ENCODE data around the gene DPP6. TPM values are rescaled to one million over a fixed set of nuclear protein-coding genes. Genes with fewer than 3 reads are reported as not detected.

Gene DPP6
- total RNA-seq, 4 donors from 2014 or later, result 1.8 to 33.7 (median 6.4) TPM

- Histone ChIP-seq H3K27ac (no peak overlapping the region), H3K4me1 (peaks cover 0 to 7% (median 0%) of the 10 kb centered on the region in 4 donors), H3K36me3 (no peaks in the 10 kb centered on the region), H3K4me3 (no peak overlapping the region), H3K9me3 (no peaks in the 10 kb centered on the region), H3K27me3 (no peaks in the 10 kb centered on the region)
- DNase-seq, result no peak
- in situ Hi-C loops (cut with MboI; ENCODE audit: low pct_ligation_motif_present in 1 of 4, low pct_unique_long_range_greater_than_20kb in 1 of 4, low sequenced_read_pairs in 3 of 4) (no loop called here), intact Hi-C loops (cut with DNase I; ENCODE audit: low total_unique reads) (no loop called here)
- TF ChIP-seq POLR2AphosphoS5 (IDR thresholded peaks at IDR 0.05), result no peak
- TF ChIP-seq EP300 (IDR thresholded peaks at IDR 0.05; ENCODE audit: low read depth), result no peak
- no peak for TF ChIP-seq CTCF (IDR thresholded peaks at IDR 0.05)
- no peak for TF ChIP-seq POLR2A (IDR thresholded peaks at IDR 0.05)
- 73% methylated on average over 4 of the region's 4 CpGs; no CpG with 5 or more reads in 1 of the 2 donors for whole genome bisulfite sequencing, 2 donors (ENCODE audit: low coverage in 1 of 2)
Observed at GRCh38 chr7:154795014-154795413, 742.8 kb downstream of the DPP6 start.

GRCh38 chr7:154795437-154795836, 743.2 kb downstream of the DPP6 start:
- TF ChIP-seq POLR2A (IDR thresholded peaks at IDR 0.05) (no peak), EP300 (IDR thresholded peaks at IDR 0.05; ENCODE audit: low read depth) (no peak), CTCF (IDR thresholded peaks at IDR 0.05) (no peak), POLR2AphosphoS5 (IDR thresholded peaks at IDR 0.05) (no peak)
- no peaks in the 10 kb centered on the region for H3K9me3 ChIP-seq
- in situ Hi-C loops (cut with MboI; ENCODE audit: low pct_ligation_motif_present in 1 of 4, low pct_unique_long_range_greater_than_20kb in 1 of 4, low sequenced_read_pairs in 3 of 4) (no loop called here), intact Hi-C loops (cut with DNase I; ENCODE audit: low total_unique reads) (no loop called here)
- H3K27me3 ChIP-seq, result no peaks in the 10 kb centered on the region
- H3K36me3 ChIP-seq, result no peaks in the 10 kb centered on the region
- H3K4me3 ChIP-seq, result no peak overlapping the region
- no peak overlapping the region for H3K27ac ChIP-seq
- H3K4me1 ChIP-seq, result peaks cover 0 to 7% (median 0%) of the 10 kb centered on the region in 4 donors
- 81 to 88% methylated on average over 13 of the region's 13 CpGs for WGBS, 2 donors (ENCODE audit: low coverage in 1 of 2)
- DNase-seq, result no peak

GRCh38 chr7:154804449-154804848, 752.3 kb downstream of the DPP6 start:
- H3K9me3 ChIP-seq, result no peaks in the 10 kb centered on the region
- DNase-seq, result no peak
- no peak overlapping the region for H3K27ac ChIP-seq
- no peaks in the 10 kb centered on the region for H3K4me1 ChIP-seq
- H3K4me3 ChIP-seq, result no peak overlapping the region
- no peak for TF ChIP-seq POLR2A (IDR thresholded peaks at IDR 0.05)
- TF ChIP-seq EP300 (IDR thresholded peaks at IDR 0.05; ENCODE audit: low read depth), result no peak
- TF ChIP-seq POLR2AphosphoS5 (IDR thresholded peaks at IDR 0.05), result no peak
- TF ChIP-seq CTCF (IDR thresholded peaks at IDR 0.05), result no peak
- 88% methylated on average over 2 of the region's 3 CpGs; no CpG with 5 or more reads in 1 of the 2 donors for WGBS, 2 donors (ENCODE audit: low coverage in 1 of 2)
- intact Hi-C loops (cut with DNase I; ENCODE audit: low total_unique reads) (no loop called here), in situ Hi-C loops (cut with MboI; ENCODE audit: low pct_ligation_motif_present in 1 of 4, low pct_unique_long_range_greater_than_20kb in 1 of 4, low sequenced_read_pairs in 3 of 4) (no loop called here)
- H3K27me3 ChIP-seq, result no peaks in the 10 kb centered on the region
- no peaks in the 10 kb centered on the region for H3K36me3 ChIP-seq

GRCh38 chr7:154812027-154812426, 759.8 kb downstream of the DPP6 start:
- TF ChIP-seq EP300 (IDR thresholded peaks at IDR 0.05; ENCODE audit: low read depth), result no peak
- no peak for TF ChIP-seq POLR2A (IDR thresholded peaks at IDR 0.05)
- no peak for TF ChIP-seq CTCF (IDR thresholded peaks at IDR 0.05)
- TF ChIP-seq POLR2AphosphoS5 (IDR thresholded peaks at IDR 0.05), result no peak
- WGBS, 2 donors (ENCODE audit: low coverage in 1 of 2), result 87 to 100% methylated on average over 1 of the region's 1 CpG
- Histone ChIP-seq H3K4me1 (no peaks in the 10 kb centered on the region), H3K27me3 (no peaks in the 10 kb centered on the region), H3K36me3 (no peaks in the 10 kb centered on the region), H3K27ac (no peak overlapping the region), H3K9me3 (peaks cover 0 to 11% of the 10 kb centered on the region in 2 donors), H3K4me3 (no peak overlapping the region)
- in situ Hi-C loops (cut with MboI; ENCODE audit: low pct_ligation_motif_present in 1 of 4, low pct_unique_long_range_greater_than_20kb in 1 of 4, low sequenced_read_pairs in 3 of 4) (no loop called here), intact Hi-C loops (cut with DNase I; ENCODE audit: low total_unique reads) (no loop called here)
- DNase-seq, result no peak

Data from transverse colon (tissue), 4 donors.